Measurements from ENCODE around the gene EFCAB11. TPM values are rescaled to one million over a fixed set of nuclear protein-coding genes. Genes with fewer than 3 reads are reported as not detected.

EFCAB11 gene
- total RNA-seq, 4 donors from 2014 or later: 5.4 to 13.2 (median 6.3) TPM

DNA sequence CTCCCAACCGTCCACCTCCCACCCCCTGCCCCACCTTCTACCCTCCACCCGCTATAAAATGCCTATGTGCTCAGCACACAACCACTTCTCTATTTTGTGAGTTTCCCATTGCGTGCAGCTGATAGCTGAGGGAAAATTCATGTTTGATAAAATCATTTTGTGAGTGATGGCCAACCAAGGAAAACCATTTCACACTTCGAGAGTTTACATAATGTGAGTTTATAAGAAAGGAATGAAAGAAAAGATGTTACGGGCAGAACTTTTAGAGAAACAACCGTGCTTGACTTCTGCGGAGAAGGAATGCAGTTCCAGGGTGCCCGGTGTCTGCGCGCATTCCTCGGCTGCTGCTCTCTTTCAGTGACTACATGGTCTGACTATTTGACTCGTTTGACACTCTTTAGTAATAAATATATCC lies 140.9 kb downstream of the EFCAB11 start:
- no peak overlapping the region for H3K4me3 ChIP-seq (replicated peaks in 1 of 3)
- H3K27me3 ChIP-seq: no peaks in the 10 kb centered on the region
- H3K27ac ChIP-seq: no peak overlapping the region
- DNase-seq: no peak
- H3K9me3 ChIP-seq: no peaks in the 10 kb centered on the region
- H3K36me3 ChIP-seq: no peaks in the 10 kb centered on the region
- intact Hi-C loops (cut with DNase I): no loop called here
- WGBS, 2 donors: 47 to 52% methylated on average over 12 of the region's 12 CpGs
- H3K4me1 ChIP-seq: no peaks in the 10 kb centered on the region
- TF ChIP-seq POLR2A (IDR thresholded peaks at IDR 0.05): no peak
- TF ChIP-seq, protein P1, sequence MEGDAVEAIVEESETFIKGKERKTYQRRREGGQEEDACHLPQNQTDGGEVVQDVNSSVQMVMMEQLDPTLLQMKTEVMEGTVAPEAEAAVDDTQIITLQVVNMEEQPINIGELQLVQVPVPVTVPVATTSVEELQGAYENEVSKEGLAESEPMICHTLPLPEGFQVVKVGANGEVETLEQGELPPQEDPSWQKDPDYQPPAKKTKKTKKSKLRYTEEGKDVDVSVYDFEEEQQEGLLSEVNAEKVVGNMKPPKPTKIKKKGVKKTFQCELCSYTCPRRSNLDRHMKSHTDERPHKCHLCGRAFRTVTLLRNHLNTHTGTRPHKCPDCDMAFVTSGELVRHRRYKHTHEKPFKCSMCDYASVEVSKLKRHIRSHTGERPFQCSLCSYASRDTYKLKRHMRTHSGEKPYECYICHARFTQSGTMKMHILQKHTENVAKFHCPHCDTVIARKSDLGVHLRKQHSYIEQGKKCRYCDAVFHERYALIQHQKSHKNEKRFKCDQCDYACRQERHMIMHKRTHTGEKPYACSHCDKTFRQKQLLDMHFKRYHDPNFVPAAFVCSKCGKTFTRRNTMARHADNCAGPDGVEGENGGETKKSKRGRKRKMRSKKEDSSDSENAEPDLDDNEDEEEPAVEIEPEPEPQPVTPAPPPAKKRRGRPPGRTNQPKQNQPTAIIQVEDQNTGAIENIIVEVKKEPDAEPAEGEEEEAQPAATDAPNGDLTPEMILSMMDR (IDR thresholded peaks at IDR 0.05): no peak

DNA sequence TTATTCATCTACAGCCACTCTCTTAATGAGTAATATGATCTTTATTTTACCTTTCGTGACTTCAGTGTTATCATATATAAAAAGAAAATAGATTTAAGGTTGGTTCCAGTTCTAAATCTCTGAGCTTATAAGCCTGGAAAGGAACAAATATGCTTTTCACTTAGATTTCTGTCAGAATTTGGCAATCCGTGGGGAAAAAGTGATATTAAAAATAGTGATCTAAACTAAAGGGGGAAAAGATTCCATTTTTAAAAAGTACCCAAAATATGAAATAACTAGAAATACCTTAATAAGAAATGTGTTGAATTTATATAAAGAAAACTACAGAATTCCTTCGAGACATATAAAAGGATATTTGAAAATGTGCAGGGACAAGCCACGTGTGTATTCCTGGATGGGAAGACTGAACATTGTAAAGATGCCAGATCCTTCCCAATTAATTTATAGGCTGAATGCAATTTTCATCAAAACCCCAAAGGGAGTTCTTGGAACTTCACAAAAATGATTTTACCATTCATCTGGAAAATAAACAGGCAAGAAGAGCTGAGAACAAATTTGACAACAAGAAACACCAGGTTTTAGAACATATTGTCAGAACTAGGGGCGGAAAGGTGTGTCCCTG lies 142.5 kb downstream of the EFCAB11 start:
- Histone ChIP-seq H3K36me3 (no peaks in the 10 kb centered on the region), H3K4me3 (replicated peaks in 1 of 3) (no peak overlapping the region), H3K4me1 (no peaks in the 10 kb centered on the region), H3K27me3 (no peaks in the 10 kb centered on the region), H3K9me3 (no peaks in the 10 kb centered on the region), H3K27ac (no peak overlapping the region)
- intact Hi-C loops (cut with DNase I): no loop called here
- DNase-seq: no peak
- TF ChIP-seq, protein P1 (IDR thresholded peaks at IDR 0.05): no peak
- no peak for TF ChIP-seq POLR2A (IDR thresholded peaks at IDR 0.05)
- 87 to 91% methylated on average over 5 of the region's 5 CpGs for WGBS, 2 donors

DNA sequence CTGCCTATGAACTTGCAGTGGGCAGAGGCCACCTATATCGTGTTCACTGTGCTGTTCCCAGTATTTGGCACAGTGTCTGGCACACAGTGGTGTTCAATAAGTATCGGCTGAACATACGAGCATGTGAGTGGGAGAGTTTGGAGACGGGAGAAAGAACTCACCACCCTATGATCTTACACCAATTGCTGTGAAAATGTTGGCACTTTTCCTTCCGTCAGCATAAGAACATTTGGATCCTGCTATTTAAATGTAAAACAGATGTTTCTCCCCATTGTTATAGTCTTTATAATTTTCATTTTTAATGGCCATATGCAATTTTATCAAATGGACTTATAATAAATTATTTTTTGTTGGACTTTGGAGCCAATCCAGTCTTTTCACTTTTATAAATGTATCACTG lies 144.4 kb downstream of the EFCAB11 start:
- intact Hi-C loops (cut with DNase I): no loop called here
- H3K4me1 ChIP-seq: no peaks in the 10 kb centered on the region
- no peaks in the 10 kb centered on the region for H3K36me3 ChIP-seq

DNA sequence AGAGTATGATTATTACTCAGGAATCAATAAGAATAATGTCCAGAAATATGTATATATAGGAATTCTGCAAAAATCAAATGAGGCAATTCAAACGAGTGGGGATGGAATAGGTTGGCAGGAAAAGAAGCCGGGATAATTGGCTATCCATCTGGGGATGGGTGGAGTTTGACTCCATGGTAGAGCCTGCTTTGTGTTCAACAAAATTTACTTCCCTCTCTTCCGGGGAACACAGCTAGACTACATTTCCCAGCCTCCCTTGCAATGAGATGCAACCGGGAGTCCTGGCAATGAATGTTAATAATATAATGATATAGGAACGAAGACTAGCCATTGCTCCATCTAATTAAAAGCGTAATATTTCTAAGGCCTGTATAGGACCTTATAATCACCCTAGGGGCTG lies 146.6 kb downstream of the EFCAB11 start:
- intact Hi-C loops (cut with DNase I): no loop called here
- H3K4me1 ChIP-seq: no peaks in the 10 kb centered on the region
- no peak overlapping the region for H3K27ac ChIP-seq
- no peaks in the 10 kb centered on the region for H3K36me3 ChIP-seq
- 74 to 77% methylated on average over 6 of the region's 6 CpGs for WGBS, 2 donors
- TF ChIP-seq POLR2A (IDR thresholded peaks at IDR 0.05): no peak
- TF ChIP-seq, protein P1 (IDR thresholded peaks at IDR 0.05): no peak
- no peak for DNase-seq
- no peaks in the 10 kb centered on the region for H3K9me3 ChIP-seq
- no peak overlapping the region for H3K4me3 ChIP-seq (replicated peaks in 1 of 3)
- H3K27me3 ChIP-seq: no peaks in the 10 kb centered on the region

More for the DNA sequence above, 144.4 kb downstream of the EFCAB11 start:
- no peaks in the 10 kb centered on the region for H3K27me3 ChIP-seq
- no peak for DNase-seq
- no peak overlapping the region for H3K4me3 ChIP-seq (replicated peaks in 1 of 3)
- no peaks in the 10 kb centered on the region for H3K9me3 ChIP-seq
- 77 to 86% methylated on average over 5 of the region's 5 CpGs for whole genome bisulfite sequencing, 2 donors
- no peak for TF ChIP-seq POLR2A (IDR thresholded peaks at IDR 0.05)
- TF ChIP-seq, protein P1 (IDR thresholded peaks at IDR 0.05): no peak
- H3K27ac ChIP-seq: no peak overlapping the region

DNA sequence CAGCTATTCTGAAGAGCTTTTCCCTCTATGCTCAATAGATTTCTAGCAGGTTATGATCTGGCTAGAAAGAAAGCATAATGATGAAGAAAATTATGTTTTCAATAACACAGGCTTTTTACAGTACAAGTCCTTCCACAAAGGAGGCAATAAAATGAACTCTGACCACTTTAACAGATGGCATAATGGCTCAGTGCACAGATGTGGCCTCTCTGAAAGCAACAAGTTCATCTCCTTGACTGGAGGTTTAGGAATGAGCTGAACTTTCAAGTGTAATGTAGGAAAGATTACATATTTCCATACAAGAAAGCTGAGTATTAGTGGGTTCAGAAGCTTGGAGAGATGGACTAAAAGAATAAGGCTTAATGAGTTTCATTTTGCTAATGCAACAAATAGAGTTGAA lies 147.4 kb downstream of the EFCAB11 start:
- TF ChIP-seq POLR2A (IDR thresholded peaks at IDR 0.05): no peak
- TF ChIP-seq, protein P1 (IDR thresholded peaks at IDR 0.05): no peak
- Histone ChIP-seq H3K4me3 (replicated peaks in 1 of 3) (no peak overlapping the region), H3K9me3 (no peaks in the 10 kb centered on the region), H3K4me1 (no peaks in the 10 kb centered on the region), H3K27me3 (no peaks in the 10 kb centered on the region), H3K36me3 (no peaks in the 10 kb centered on the region), H3K27ac (no peak overlapping the region)
- intact Hi-C loops (cut with DNase I): no loop called here
- no peak for DNase-seq

Measured in thyroid gland (tissue), 4 donors.